Caco-2 (cell line): ENCODE data around the gene NDUFA13. TPM values are rescaled to one million over a fixed set of nuclear protein-coding genes. Genes with fewer than 3 reads are reported as not detected.
A peak's percentile ranks its signal among the peaks of the same experiment; 100 is the strongest.

Experiments
- BruUV-seq: library from RNA; stranded (reverse); fragments of 400-500 nt; replicated peaks from 2 replicates; lab custom pipeline; 2021; lab: Mats Ljungman, UMichigan
- CTCF ChIA-PET: fragments of 300-600 bp; sonication (Branson Sonifier 250); formaldehyde crosslinking; loops from one replicate; lab custom pipeline; 2022; ENCODE audit warnings: antibody characterized with exemption; lab: Charles Lee
- POLR2A ChIA-PET: fragments of 300-600 bp; sonication (Branson Sonifier 250); formaldehyde crosslinking; loops from one replicate; lab custom pipeline; 2022; ENCODE audit warnings: antibody characterized with exemption; lab: Charles Lee
- DNase-seq, 2 experiments: peaks; one replicate each; pipeline versions ENCODE4 v3.0.0 to v3.0.0-alpha.2; 2020 to 2022
- H3K27me3 ChIP-seq: replicated peaks from 2 replicates; pipeline ENCODE4 v1.6.0; 2011; ENCODE audit warnings: low read length; ENCODE audit not compliant: control insufficient read depth, insufficient read depth
- H3K36me3 ChIP-seq: 2 replicates; pipeline ENCODE4 v1.5.1; 2011; ENCODE audit warnings: low read length; ENCODE audit not compliant: control insufficient read depth, insufficient read depth
- H3K4me1 ChIP-seq: fragments of 250-450 bp; sonication (Bioruptor Pico); 2 replicates; pipeline ENCODE4 v1.5.1; 2020; ENCODE audit warnings: mild to moderate bottlenecking
- H3K4me3 ChIP-seq: 2 replicates; pipeline ENCODE4 v1.5.1; 2011; ENCODE audit warnings: low read depth, mild to moderate bottlenecking, control low read depth, low read length
- H3K9me3 ChIP-seq: fragments of 250-450 bp; sonication (Bioruptor Pico); 2 replicates; pipeline ENCODE4 v1.5.1; 2020; ENCODE audit warnings: mild to moderate bottlenecking, moderate library complexity
- H3K27ac Mint-ChIP-seq: one replicate; pipeline ENCODE4 v1.8.0; 2022; ENCODE audit warnings: mixed read lengths; ENCODE audit not compliant: unreplicated experiment
- H3K27me3 Mint-ChIP-seq: one replicate; pipeline ENCODE4 v1.8.0; 2022; ENCODE audit warnings: mixed read lengths; ENCODE audit not compliant: insufficient read depth, unreplicated experiment
- H3K36me3 Mint-ChIP-seq: one replicate; pipeline ENCODE4 v1.8.0; 2022; ENCODE audit warnings: mild to moderate bottlenecking, mixed read lengths; ENCODE audit not compliant: insufficient read depth, unreplicated experiment
- H3K4me1 Mint-ChIP-seq: one replicate; pipeline ENCODE4 v1.8.0; 2022; ENCODE audit warnings: low read depth, mixed read lengths; ENCODE audit not compliant: unreplicated experiment
- H3K4me3 Mint-ChIP-seq: one replicate; pipeline ENCODE4 v1.8.0; 2022; ENCODE audit warnings: mild to moderate bottlenecking, moderate library complexity, mixed read lengths; ENCODE audit not compliant: unreplicated experiment
- H3K9me3 Mint-ChIP-seq: one replicate; pipeline ENCODE4 v1.8.0; 2022; ENCODE audit warnings: mixed read lengths; ENCODE audit not compliant: unreplicated experiment
- CTCF ChIP-seq, 2 experiments: fragments of 200-600 bp in 1 of 2; IDR thresholded peaks; 1 replicate in 1 of 2; 2 replicates in 1 of 2; pipeline versions ENCODE4 v1.5.1 to v1.8.0; 2011 to 2022; ENCODE audit warnings: antibody characterized with exemption in 1 of 2, control low read depth in 1 of 2, inconsistent platforms in 1 of 2, low read depth in 1 of 2, low read length in 1 of 2, mild to moderate bottlenecking in 1 of 2, moderate library complexity in 1 of 2; ENCODE audit not compliant: insufficient read depth in 1 of 2, severe bottlenecking in 1 of 2, unreplicated experiment in 1 of 2
- intact Hi-C: fragments of 100-400 bp; cut with micrococcal nuclease; formaldehyde crosslinking; loops from one replicate; pipeline ENCODE4 v1.10.0; 2022; ENCODE audit not compliant: unreplicated experiment
- total RNA-seq: library from RNA; stranded (reverse); gene quantifications from 2 replicates; pipeline ENCODE4 v1.2.3, GENCODE V29; 2022

Gene NDUFA13
- total RNA-seq, 1 experiment from 2014 or later: 355 TPM

GRCh38 chr19:19529783-19530422 lies 13.9 kb downstream of the NDUFA13 start:
- POLR2A ChIA-PET: no interaction called here
- no peak overlapping the region for H3K4me3 ChIP-seq
- no peak for TF ChIP-seq CTCF (IDR thresholded peaks at IDR 0.05; ENCODE audit: insufficient read depth in 1 of 2, low read depth in 1 of 2, low read length in 1 of 2, severe bottlenecking in 1 of 2, unreplicated experiment in 1 of 2)
- Mint-ChIP-seq H3K4me1 (peaks cover 10% of the 10 kb centered on the region), H3K27me3 (no peaks in the 10 kb centered on the region), H3K9me3 (no peaks in the 10 kb centered on the region), H3K4me3 (no peak overlapping the region), H3K36me3 (peaks cover 42% of the 10 kb centered on the region), H3K27ac (peak overlapping the region; percentile 58)
- no peaks in the 10 kb centered on the region for H3K27me3 ChIP-seq
- intact Hi-C loops: loop anchor here (5.0 kb wide), 1 partner anchor 97 kb away; the partner anchor contains the start of gene LPAR2
- H3K9me3 ChIP-seq: no peaks in the 10 kb centered on the region
- DNase-seq: no peak
- H3K36me3 ChIP-seq: no peaks in the 10 kb centered on the region
- CTCF ChIA-PET: interaction anchor here (0.7 to 2.2 kb wide), 4 partner anchors 23 to 114 kb away, joined by 3 to 6 read pairs (median 6); partner anchors contain the start of gene GMIP
- no TSS peak for BruUV-seq
- no peaks in the 10 kb centered on the region for H3K4me1 ChIP-seq

- H3K4me1 Mint-ChIP-seq: peaks cover 10% of the 10 kb centered on the region
- Histone ChIP-seq H3K4me3 (no peak overlapping the region), H3K4me1 (no peaks in the 10 kb centered on the region), H3K9me3 (no peaks in the 10 kb centered on the region), H3K36me3 (no peaks in the 10 kb centered on the region), H3K27me3 (no peaks in the 10 kb centered on the region)
- H3K4me3 Mint-ChIP-seq: no peak overlapping the region
- H3K9me3 Mint-ChIP-seq: no peaks in the 10 kb centered on the region
- BruUV-seq: no TSS peak
- TF ChIP-seq CTCF (IDR thresholded peaks at IDR 0.05; ENCODE audit: insufficient read depth in 1 of 2, low read depth in 1 of 2, low read length in 1 of 2, severe bottlenecking in 1 of 2, unreplicated experiment in 1 of 2): peak in 1 of 2 experiments; percentile 14
- CTCF ChIA-PET: interaction anchor here (0.5 to 2.2 kb wide), 4 partner anchors 22 to 548 kb away, joined by 3 to 6 read pairs (median 4); partner anchors contain the start of gene GMIP
- DNase-seq: peak in 1 of 2 experiments; percentile 32
- H3K27ac Mint-ChIP-seq: no peak overlapping the region
- POLR2A ChIA-PET: no interaction called here
- H3K27me3 Mint-ChIP-seq: no peaks in the 10 kb centered on the region
- peaks cover 42% of the 10 kb centered on the region for H3K36me3 Mint-ChIP-seq
- intact Hi-C loops: loop anchor here (5.0 kb wide), 1 partner anchor 97 kb away; the partner anchor contains the start of gene LPAR2
Measured at GRCh38 chr19:19530423-19530804, 14.4 kb downstream of the NDUFA13 start.

- H3K4me3 Mint-ChIP-seq: no peak overlapping the region
- CTCF ChIA-PET: interaction anchor here (0.5 to 1.8 kb wide), 3 partner anchors 22 to 548 kb away, joined by 3 to 6 read pairs (median 3); no protein-coding TSS in a partner anchor
- H3K27ac Mint-ChIP-seq: no peak overlapping the region
- no peaks in the 10 kb centered on the region for H3K9me3 Mint-ChIP-seq
- POLR2A ChIA-PET: no interaction called here
- no peaks in the 10 kb centered on the region for H3K36me3 ChIP-seq
- no peaks in the 10 kb centered on the region for H3K27me3 ChIP-seq
- peaks cover 10% of the 10 kb centered on the region for H3K4me1 Mint-ChIP-seq
- no peaks in the 10 kb centered on the region for H3K9me3 ChIP-seq
- TF ChIP-seq CTCF (IDR thresholded peaks at IDR 0.05; ENCODE audit: insufficient read depth in 1 of 2, low read depth in 1 of 2, low read length in 1 of 2, severe bottlenecking in 1 of 2, unreplicated experiment in 1 of 2): no peak
- H3K27me3 Mint-ChIP-seq: no peaks in the 10 kb centered on the region
- H3K4me1 ChIP-seq: no peaks in the 10 kb centered on the region
- H3K36me3 Mint-ChIP-seq: peaks cover 43% of the 10 kb centered on the region
- BruUV-seq: no TSS peak
- intact Hi-C loops: loop anchor here (5.0 kb wide), 1 partner anchor 96 kb away; the partner anchor contains the start of gene LPAR2
- DNase-seq: no peak
- H3K4me3 ChIP-seq: no peak overlapping the region
Measured at GRCh38 chr19:19530889-19531288, 14.9 kb downstream of the NDUFA13 start.
